HepG2 (cell line): Measurements from ENCODE around the gene INHBC. TPM values are rescaled to one million over a fixed set of nuclear protein-coding genes. Genes with fewer than 3 reads are reported as not detected.

Experiments
- CBX5 ChIP-seq: sonication (generic); formaldehyde crosslinking; IDR thresholded peaks from 2 replicates; pipeline ENCODE4 v1.4.0; 2020; ENCODE audit warnings: missing genetic modification reagents, borderline replicate concordance
- CENPX ChIP-seq: sonication (generic); formaldehyde crosslinking; IDR thresholded peaks from 2 replicates; pipeline ENCODE4 v1.9.0; 2021; ENCODE audit warnings: mild to moderate bottlenecking, missing genetic modification reagents, moderate library complexity
- IRX3 ChIP-seq: sonication (generic); formaldehyde crosslinking; IDR thresholded peaks from 2 replicates; pipeline ENCODE4 v1.8.1; 2023; ENCODE audit warnings: mild to moderate bottlenecking, low read depth, missing genetic modification reagents, borderline replicate concordance
- JDP2 ChIP-seq: sonication (generic); formaldehyde crosslinking; IDR thresholded peaks from 2 replicates; pipeline ENCODE4 v1.8.1; 2022; ENCODE audit warnings: missing genetic modification reagents, borderline replicate concordance
- JUN ChIP-seq: sonication (generic); formaldehyde crosslinking; IDR thresholded peaks from 2 replicates; pipeline ENCODE4 v1.4.0; 2020; ENCODE audit warnings: mild to moderate bottlenecking, missing genetic modification reagents
- RFXANK ChIP-seq: IDR thresholded peaks from 2 replicates; pipeline ENCODE4 v1.6.1; 2016
- SIN3B ChIP-seq: fragments of 150-350 bp; IDR thresholded peaks from 2 replicates; pipeline ENCODE4 v1.6.1; 2014; ENCODE audit warnings: low read length
- SMC3 ChIP-seq: IDR thresholded peaks from 2 replicates; pipeline ENCODE4 v1.6.1; 2011; ENCODE audit warnings: low read length, improper control_type of control experiment
- SNAPC2 ChIP-seq: sonication (generic); formaldehyde crosslinking; IDR thresholded peaks from 2 replicates; pipeline ENCODE4 v1.8.1; 2022; ENCODE audit warnings: mild to moderate bottlenecking, missing genetic modification reagents
- TGIF2 ChIP-seq: IDR thresholded peaks from 2 replicates; pipeline ENCODE4 v1.6.1; 2016; ENCODE audit warnings: control low read depth, missing compliant biosample characterization
- TOPORS ChIP-seq: sonication (generic); formaldehyde crosslinking; IDR thresholded peaks from 2 replicates; pipeline ENCODE4 v1.8.0; 2023; ENCODE audit warnings: mild to moderate bottlenecking, missing genetic modification reagents
- ZNF138 ChIP-seq: sonication (generic); formaldehyde crosslinking; IDR thresholded peaks from 2 replicates; pipeline ENCODE4 v1.5.0; 2020; ENCODE audit warnings: mild to moderate bottlenecking, low read depth, missing genetic modification reagents
- ZNF329 ChIP-seq: sonication (generic); formaldehyde crosslinking; IDR thresholded peaks from 2 replicates; pipeline ENCODE4 v1.9.0; 2021; ENCODE audit warnings: low read depth, mild to moderate bottlenecking, missing genetic modification reagents
- ZNF530 ChIP-seq: sonication (generic); formaldehyde crosslinking; IDR thresholded peaks from 2 replicates; pipeline ENCODE4 v1.5.0; 2020; ENCODE audit warnings: low read depth, mild to moderate bottlenecking, missing genetic modification reagents
- ZNF619 ChIP-seq: sonication (generic); formaldehyde crosslinking; IDR thresholded peaks from 2 replicates; pipeline ENCODE4 v1.4.0; 2020; ENCODE audit warnings: mild to moderate bottlenecking, missing genetic modification reagents
- ZSCAN30 ChIP-seq: sonication (generic); formaldehyde crosslinking; IDR thresholded peaks from 2 replicates; pipeline ENCODE4 v1.5.0; 2020; ENCODE audit warnings: mild to moderate bottlenecking, missing genetic modification reagents
- polyA plus RNA-seq, 8 experiments: library from polyadenylated mRNA; depleted of rRNA in 3 of 8; stranded (reverse) in 7 of 8; unstranded in 1 of 8; fragments of >200 nt; fragmentation: Illumina TruSeq in 4 of 8; extraction: Trizol in 4 of 8; gene quantifications; 2 replicates each; pipeline versions ENCODE4 v1.2.1 to v1.2.3, GENCODE V29; 2011 to 2016; ENCODE audit warnings: low read depth in 4 of 8, missing spikeins in 1 of 8, mixed read lengths in 1 of 8; ENCODE audit not compliant: insufficient read depth in 1 of 8
- total RNA-seq, 5 experiments: library from RNA; depleted of rRNA; stranded (reverse); fragments of >200 nt; fragmentation: Illumina TruSeq; extraction: Trizol; gene quantifications; 2 replicates each; pipeline ENCODE4 v1.2.3, GENCODE V29; 2016; ENCODE audit warnings: low read depth in 1 of 5
- TF ChIP-seq, protein P1 (sequence below): sonication (generic); formaldehyde crosslinking; conservative IDR thresholded peaks from 2 replicates; pipeline ENCODE4 v1.4.0; 2020; ENCODE audit warnings: mild to moderate bottlenecking, missing genetic modification reagents, moderate library complexity
- TF ChIP-seq, protein P2 (sequence below): sonication (generic); formaldehyde crosslinking; IDR thresholded peaks from 2 replicates; pipeline ENCODE4 v1.8.0; 2022; ENCODE audit warnings: missing genetic modification reagents, mild to moderate bottlenecking, borderline replicate concordance
- TF ChIP-seq, protein P3 (sequence below): sonication (generic); formaldehyde crosslinking; IDR thresholded peaks from 2 replicates; pipeline ENCODE4 v1.8.1; 2023; ENCODE audit warnings: mild to moderate bottlenecking, moderate library complexity, missing genetic modification reagents
- TF ChIP-seq, protein P4 (sequence below): fragments of 450-650 bp; IDR thresholded peaks from 2 replicates; pipeline ENCODE4 v1.6.1; 2017
- TF ChIP-seq, protein P5 (sequence below): IDR thresholded peaks from 2 replicates; pipeline ENCODE4 v1.6.1; 2018; ENCODE audit warnings: missing genetic modification reagents
- TF ChIP-seq, protein P6 (sequence below): sonication (generic); formaldehyde crosslinking; IDR thresholded peaks from 2 replicates; pipeline ENCODE4 v1.9.0; 2021; ENCODE audit warnings: missing genetic modification reagents, borderline replicate concordance

INHBC gene
- total and polyA plus RNA-seq, 2 of the 13 experiments (the other 11 are each of a cell fraction or from before 2014, with no cell fraction given) = 1.8 to 13.8 TPM

DNA sequence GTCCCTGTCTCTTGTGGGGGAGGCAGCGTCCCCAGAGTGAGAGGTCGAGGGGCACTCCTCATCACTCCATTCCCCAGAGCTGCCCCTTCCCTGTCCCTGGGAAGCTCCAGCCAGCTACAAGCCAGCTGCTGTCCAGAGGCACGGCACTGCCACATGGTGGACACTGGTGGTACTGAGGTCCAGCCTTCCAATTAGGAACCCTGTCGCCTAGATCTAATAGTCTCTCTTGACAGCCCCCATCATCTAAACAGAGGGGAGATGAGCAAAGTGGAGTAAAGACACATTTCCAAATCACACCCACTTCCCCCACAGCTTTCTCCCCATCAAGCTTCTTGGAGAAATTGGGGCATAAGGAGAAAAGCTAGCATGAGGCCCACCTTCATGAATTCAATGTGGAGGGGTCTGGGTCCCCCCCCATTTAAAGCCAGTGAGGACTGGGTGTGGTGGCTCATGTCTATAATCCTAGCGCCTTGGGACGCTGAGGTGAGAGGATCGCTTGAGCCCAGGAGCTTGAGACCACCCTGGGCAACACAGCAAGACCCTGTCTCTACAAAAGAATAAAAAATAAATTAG lies 18.4 kb downstream of the INHBC start (continued):
- 0 out of 2 replicates have a peak, but pooled peaks have one; percentile 36 for TF ChIP-seq ZNF619 (CRISPR knock-in tag)
- TF ChIP-seq RFXANK (CRISPR knock-in tag) = no peak
- TF ChIP-seq TOPORS (CRISPR knock-in tag) = no peak
- TF ChIP-seq CENPX (CRISPR knock-in tag) = no peak
- TF ChIP-seq IRX3 (CRISPR knock-in tag) = no peak
- TF ChIP-seq SMC3 = peak; percentile 87
- TF ChIP-seq, protein P1, sequence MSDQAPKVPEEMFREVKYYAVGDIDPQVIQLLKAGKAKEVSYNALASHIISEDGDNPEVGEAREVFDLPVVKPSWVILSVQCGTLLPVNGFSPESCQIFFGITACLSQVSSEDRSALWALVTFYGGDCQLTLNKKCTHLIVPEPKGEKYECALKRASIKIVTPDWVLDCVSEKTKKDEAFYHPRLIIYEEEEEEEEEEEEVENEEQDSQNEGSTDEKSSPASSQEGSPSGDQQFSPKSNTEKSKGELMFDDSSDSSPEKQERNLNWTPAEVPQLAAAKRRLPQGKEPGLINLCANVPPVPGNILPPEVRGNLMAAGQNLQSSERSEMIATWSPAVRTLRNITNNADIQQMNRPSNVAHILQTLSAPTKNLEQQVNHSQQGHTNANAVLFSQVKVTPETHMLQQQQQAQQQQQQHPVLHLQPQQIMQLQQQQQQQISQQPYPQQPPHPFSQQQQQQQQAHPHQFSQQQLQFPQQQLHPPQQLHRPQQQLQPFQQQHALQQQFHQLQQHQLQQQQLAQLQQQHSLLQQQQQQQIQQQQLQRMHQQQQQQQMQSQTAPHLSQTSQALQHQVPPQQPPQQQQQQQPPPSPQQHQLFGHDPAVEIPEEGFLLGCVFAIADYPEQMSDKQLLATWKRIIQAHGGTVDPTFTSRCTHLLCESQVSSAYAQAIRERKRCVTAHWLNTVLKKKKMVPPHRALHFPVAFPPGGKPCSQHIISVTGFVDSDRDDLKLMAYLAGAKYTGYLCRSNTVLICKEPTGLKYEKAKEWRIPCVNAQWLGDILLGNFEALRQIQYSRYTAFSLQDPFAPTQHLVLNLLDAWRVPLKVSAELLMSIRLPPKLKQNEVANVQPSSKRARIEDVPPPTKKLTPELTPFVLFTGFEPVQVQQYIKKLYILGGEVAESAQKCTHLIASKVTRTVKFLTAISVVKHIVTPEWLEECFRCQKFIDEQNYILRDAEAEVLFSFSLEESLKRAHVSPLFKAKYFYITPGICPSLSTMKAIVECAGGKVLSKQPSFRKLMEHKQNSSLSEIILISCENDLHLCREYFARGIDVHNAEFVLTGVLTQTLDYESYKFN (CRISPR knock-in tag) = no peak
- no peak for TF ChIP-seq JDP2 (CRISPR knock-in tag)
- TF ChIP-seq, protein P2, sequence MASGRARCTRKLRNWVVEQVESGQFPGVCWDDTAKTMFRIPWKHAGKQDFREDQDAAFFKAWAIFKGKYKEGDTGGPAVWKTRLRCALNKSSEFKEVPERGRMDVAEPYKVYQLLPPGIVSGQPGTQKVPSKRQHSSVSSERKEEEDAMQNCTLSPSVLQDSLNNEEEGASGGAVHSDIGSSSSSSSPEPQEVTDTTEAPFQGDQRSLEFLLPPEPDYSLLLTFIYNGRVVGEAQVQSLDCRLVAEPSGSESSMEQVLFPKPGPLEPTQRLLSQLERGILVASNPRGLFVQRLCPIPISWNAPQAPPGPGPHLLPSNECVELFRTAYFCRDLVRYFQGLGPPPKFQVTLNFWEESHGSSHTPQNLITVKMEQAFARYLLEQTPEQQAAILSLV (CRISPR knock-in tag) = no peak
- TF ChIP-seq, protein P3, sequence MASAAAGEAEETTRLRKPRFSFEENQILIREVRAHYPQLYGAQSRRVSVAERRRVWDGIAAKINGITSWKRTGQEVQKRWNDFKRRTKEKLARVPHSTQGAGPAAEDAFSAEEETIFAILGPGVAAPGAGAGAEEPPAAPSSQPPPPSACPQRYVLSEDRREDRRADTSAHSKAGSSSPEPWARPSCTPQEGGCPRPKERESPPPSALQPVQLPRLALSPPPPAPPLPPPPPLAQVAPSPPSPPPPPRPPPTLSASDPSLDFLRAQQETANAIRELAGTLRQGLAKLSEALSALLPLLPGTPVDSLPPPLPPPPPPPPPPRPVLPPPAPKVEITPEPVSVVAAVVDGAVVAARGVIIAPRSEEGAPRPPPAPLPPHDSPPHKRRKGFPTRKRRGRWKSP (CRISPR knock-in tag) = peak; percentile 6; the same call in 1 of the 2 replicates
- TF ChIP-seq ZNF329 (CRISPR knock-in tag) = no peak
- TF ChIP-seq JUN (CRISPR knock-in tag) = no peak
- no peak for TF ChIP-seq ZNF138 (CRISPR knock-in tag)
- TF ChIP-seq TGIF2 = no peak
- TF ChIP-seq SNAPC2 = no peak
- TF ChIP-seq, protein P4, sequence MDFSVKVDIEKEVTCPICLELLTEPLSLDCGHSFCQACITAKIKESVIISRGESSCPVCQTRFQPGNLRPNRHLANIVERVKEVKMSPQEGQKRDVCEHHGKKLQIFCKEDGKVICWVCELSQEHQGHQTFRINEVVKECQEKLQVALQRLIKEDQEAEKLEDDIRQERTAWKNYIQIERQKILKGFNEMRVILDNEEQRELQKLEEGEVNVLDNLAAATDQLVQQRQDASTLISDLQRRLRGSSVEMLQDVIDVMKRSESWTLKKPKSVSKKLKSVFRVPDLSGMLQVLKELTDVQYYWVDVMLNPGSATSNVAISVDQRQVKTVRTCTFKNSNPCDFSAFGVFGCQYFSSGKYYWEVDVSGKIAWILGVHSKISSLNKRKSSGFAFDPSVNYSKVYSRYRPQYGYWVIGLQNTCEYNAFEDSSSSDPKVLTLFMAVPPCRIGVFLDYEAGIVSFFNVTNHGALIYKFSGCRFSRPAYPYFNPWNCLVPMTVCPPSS = no peak
- TF ChIP-seq, protein P5, sequence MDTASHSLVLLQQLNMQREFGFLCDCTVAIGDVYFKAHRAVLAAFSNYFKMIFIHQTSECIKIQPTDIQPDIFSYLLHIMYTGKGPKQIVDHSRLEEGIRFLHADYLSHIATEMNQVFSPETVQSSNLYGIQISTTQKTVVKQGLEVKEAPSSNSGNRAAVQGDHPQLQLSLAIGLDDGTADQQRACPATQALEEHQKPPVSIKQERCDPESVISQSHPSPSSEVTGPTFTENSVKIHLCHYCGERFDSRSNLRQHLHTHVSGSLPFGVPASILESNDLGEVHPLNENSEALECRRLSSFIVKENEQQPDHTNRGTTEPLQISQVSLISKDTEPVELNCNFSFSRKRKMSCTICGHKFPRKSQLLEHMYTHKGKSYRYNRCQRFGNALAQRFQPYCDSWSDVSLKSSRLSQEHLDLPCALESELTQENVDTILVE (CRISPR knock-in tag) = 0 out of 2 replicates have a peak, but pooled peaks have one; percentile 40
- TF ChIP-seq ZNF530 = no peak
- TF ChIP-seq, protein P6, sequence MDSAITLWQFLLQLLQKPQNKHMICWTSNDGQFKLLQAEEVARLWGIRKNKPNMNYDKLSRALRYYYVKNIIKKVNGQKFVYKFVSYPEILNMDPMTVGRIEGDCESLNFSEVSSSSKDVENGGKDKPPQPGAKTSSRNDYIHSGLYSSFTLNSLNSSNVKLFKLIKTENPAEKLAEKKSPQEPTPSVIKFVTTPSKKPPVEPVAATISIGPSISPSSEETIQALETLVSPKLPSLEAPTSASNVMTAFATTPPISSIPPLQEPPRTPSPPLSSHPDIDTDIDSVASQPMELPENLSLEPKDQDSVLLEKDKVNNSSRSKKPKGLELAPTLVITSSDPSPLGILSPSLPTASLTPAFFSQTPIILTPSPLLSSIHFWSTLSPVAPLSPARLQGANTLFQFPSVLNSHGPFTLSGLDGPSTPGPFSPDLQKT (CRISPR knock-in tag) = no peak
- peak; percentile 39; the same call in 1 of the 2 replicates for TF ChIP-seq CBX5 (CRISPR knock-in tag)
- TF ChIP-seq ZSCAN30 (CRISPR knock-in tag) = no peak
- TF ChIP-seq SIN3B = no peak
